Panc1 (cell line): ENCODE results near the gene PPP1R9B.

Experiments used
- CTCF ChIP-seq: fragments of 450-650 bp; IDR thresholded peaks from 2 replicates; pipeline ENCODE4 v1.5.1; 2017; ENCODE audit warnings: mild to moderate bottlenecking
- POLR2AphosphoS5 ChIP-seq: IDR thresholded peaks from 2 replicates; pipeline ENCODE4 v1.6.1; 2012; ENCODE audit warnings: mild to moderate bottlenecking, low read depth, low read length, moderate library complexity
- REST ChIP-seq, 2 experiments: IDR thresholded peaks; 2 replicates each; pipeline ENCODE4 v1.6.1; 2011 to 2012; ENCODE audit warnings: low read depth in 2 of 2, control low read depth in 1 of 2, low read length in 1 of 2, mild to moderate bottlenecking in 1 of 2, moderate library complexity in 1 of 2; ENCODE audit not compliant: insufficient read depth in 1 of 2
- TCF7L2 ChIP-seq: IDR thresholded peaks from 2 replicates; pipeline ENCODE4 v1.6.1; 2011; ENCODE audit warnings: mild to moderate bottlenecking, low read depth, low read length, inconsistent platforms

GRCh38 chr17:50177476-50177875 lies 27.0 kb upstream of the PPP1R9B start:
- TF ChIP-seq REST (IDR thresholded peaks at IDR 0.05; ENCODE audit: insufficient read depth in 1 of 2, low read depth in 2 of 2, low read length in 1 of 2) (no peak), CTCF (no peak), TCF7L2 (no peak), POLR2AphosphoS5 (no peak)
